ENCODE data around the gene FAM76B. TPM values are rescaled to one million over a fixed set of nuclear protein-coding genes. Genes with fewer than 3 reads are reported as not detected.
A peak's percentile ranks its signal among the peaks of the same experiment; 100 is the strongest.

FAM76B gene
- total and polyA plus RNA-seq, 2 of the 13 experiments (the other 11 are each of a cell fraction or from before 2014, with no cell fraction given): 20.2 to 24.2 TPM

GRCh38 chr11:95790123-95790932 is 746 bp upstream of the FAM76B start, which contains the start of gene CEP57 (continued):
- no peak for TF ChIP-seq NONO (IDR thresholded peaks at IDR 0.05)
- no peak for TF ChIP-seq NONO (CRISPR knock-in tag; conservative IDR thresholded peaks at IDR 0.05)
- no peak for TF ChIP-seq MYPOP (CRISPR knock-in tag; IDR thresholded peaks at IDR 0.05)
- TF ChIP-seq ZNF232 (CRISPR knock-in tag; IDR thresholded peaks at IDR 0.05; ENCODE audit: borderline replicate concordance): no peak
- TF ChIP-seq IKZF5 (CRISPR knock-in tag; IDR thresholded peaks at IDR 0.05): no peak
- no peak for TF ChIP-seq THAP8 (CRISPR knock-in tag; IDR thresholded peaks at IDR 0.05; ENCODE audit: borderline replicate concordance)
- TF ChIP-seq U2AF2 (IDR thresholded peaks at IDR 0.05; ENCODE audit: low read depth, low read length): no peak
- TF ChIP-seq ZBTB38 (CRISPR knock-in tag; IDR thresholded peaks at IDR 0.05): no peak
- TF ChIP-seq ARHGAP35 (CRISPR knock-in tag; IDR thresholded peaks at IDR 0.05; ENCODE audit: borderline replicate concordance): no peak
- TF ChIP-seq SNAPC4 (CRISPR knock-in tag; IDR thresholded peaks at IDR 0.05): 0 out of 2 replicates have a peak, but pooled peaks have one; percentile 66
- peak; percentile 72 for TF ChIP-seq ZBTB7B (CRISPR knock-in tag; IDR thresholded peaks at IDR 0.05)
- no peak; the same call in 1 of the 2 replicates for TF ChIP-seq FOSL2 (CRISPR knock-in tag; IDR thresholded peaks at IDR 0.05)
- no peak; the same call in 1 of the 2 replicates for TF ChIP-seq ZNF234 (CRISPR knock-in tag; conservative IDR thresholded peaks at IDR 0.05)
- peak; percentile 55 for TF ChIP-seq KAT8 (CRISPR knock-in tag; IDR thresholded peaks at IDR 0.05)
- TF ChIP-seq ZBTB7A (CRISPR knock-in tag; IDR thresholded peaks at IDR 0.05): no peak
- no peak for TF ChIP-seq HOXA7 (CRISPR knock-in tag; IDR thresholded peaks at IDR 0.05)
- no peak for TF ChIP-seq POGZ (CRISPR knock-in tag; IDR thresholded peaks at IDR 0.05)
- no peak for TF ChIP-seq KLF11 (CRISPR knock-in tag; IDR thresholded peaks at IDR 0.05)
- TF ChIP-seq SMARCE1 (IDR thresholded peaks at IDR 0.05; ENCODE audit: borderline replicate concordance): no peak
- TF ChIP-seq TBL1XR1 (IDR thresholded peaks at IDR 0.05; ENCODE audit: borderline replicate concordance, low read length, partially characterized antibody): peak; percentile 14
- 0 out of 2 replicates have a peak, but pooled peaks have one; percentile 6 for TF ChIP-seq ZNF598 (CRISPR knock-in tag; IDR thresholded peaks at IDR 0.05; ENCODE audit: borderline replicate concordance)
- TF ChIP-seq KDM6A (CRISPR knock-in tag; IDR thresholded peaks at IDR 0.05; ENCODE audit: low read depth): no peak
- 0 out of 2 replicates have a peak, but pooled peaks have one; percentile 26 for TF ChIP-seq ARNT2 (CRISPR knock-in tag; IDR thresholded peaks at IDR 0.05; ENCODE audit: low read depth)
